ENCODE data around the gene STIP1.

Gene STIP1

DNA sequence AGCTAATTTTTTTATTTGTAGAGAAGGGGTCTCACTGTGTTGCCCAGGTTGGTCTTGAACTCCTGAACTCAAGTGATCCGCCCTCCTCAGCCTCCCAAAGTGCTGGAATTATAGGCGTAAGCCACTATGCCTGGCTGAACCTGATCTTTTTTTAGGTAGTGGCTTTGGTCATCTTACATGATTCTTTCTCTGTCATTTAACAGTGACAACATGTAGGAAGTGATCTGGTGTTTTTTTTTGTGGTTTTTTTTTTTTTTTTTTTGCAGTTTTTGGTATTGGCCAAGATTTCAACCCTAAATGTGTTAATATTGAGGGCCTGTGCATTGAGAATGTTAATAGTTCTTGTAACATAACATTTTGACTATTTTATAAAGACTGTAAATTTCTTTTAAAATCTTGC is 12.5 kb downstream of the STIP1 start:
- DNase-seq (ENCODE audit: low spot score) = no peak

DNA sequence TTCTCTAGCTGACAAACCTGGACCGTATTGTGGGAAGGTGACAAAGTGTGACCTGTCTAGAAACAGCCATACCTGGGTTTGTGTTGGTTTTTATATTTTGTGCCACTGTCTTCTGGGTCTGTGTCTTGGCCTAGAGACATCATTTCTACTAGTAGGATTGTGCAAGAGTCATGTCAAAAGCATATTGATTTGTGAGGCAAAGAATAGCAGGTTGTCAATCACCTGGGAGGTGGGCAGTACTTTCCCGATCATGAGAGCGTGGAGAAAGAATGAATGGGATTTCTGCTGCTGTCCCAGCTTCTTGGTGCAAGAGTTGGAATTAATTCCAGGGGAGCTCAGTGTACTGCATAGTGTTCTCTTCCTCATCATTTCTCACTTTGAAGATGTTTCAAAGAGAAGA is 15.6 kb downstream of the STIP1 start:
- no peak for DNase-seq (ENCODE audit: low spot score)

DNA sequence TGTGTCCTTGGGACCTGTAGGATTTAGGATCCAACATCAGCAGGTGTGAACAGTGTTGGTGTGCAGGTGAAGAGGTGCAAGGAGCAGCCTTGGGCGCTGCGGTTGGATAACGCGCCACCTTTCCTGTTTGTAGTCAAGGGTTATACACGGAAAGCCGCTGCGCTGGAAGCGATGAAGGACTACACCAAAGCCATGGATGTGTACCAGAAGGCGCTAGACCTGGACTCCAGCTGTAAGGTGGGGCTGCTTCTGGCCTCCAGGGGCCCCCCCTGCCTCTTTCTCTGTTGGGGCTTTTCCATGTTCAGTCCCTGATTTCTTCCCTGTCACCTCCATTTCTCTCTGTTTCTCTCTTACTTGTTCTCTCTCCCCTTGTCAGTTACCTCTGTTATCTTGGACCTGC is 17.0 kb downstream of the STIP1 start:
- no peak for DNase-seq (ENCODE audit: low spot score)

DNA sequence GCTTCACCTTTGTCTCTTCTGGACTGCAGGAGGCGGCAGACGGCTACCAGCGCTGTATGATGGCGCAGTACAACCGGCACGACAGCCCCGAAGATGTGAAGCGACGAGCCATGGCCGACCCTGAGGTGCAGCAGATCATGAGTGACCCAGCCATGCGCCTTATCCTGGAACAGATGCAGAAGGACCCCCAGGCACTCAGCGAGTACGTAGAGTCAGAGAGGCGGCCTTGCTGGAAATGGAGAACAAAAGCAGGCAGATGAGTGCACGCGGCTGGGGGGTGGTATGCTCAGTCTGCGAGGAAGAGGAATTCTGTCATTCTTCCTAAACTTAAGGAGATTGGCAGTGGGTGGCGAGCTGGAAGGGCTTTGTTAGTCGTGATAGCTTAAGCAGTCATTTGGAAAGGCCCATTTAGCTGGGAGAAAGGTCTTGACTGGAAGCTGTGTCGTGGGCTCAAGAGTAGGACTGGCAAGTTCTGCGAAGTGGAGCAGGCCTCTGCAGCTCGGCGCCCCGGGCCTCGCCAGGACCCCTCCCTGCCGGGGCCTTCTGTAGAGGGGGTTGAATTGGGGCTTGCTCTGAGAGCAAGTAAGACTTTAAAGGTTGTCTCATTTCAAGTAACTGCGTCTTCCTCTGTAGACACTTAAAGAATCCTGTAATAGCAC is 17.6 kb downstream of the STIP1 start:
- DNase-seq (ENCODE audit: low spot score) = peak; percentile 26

DNA sequence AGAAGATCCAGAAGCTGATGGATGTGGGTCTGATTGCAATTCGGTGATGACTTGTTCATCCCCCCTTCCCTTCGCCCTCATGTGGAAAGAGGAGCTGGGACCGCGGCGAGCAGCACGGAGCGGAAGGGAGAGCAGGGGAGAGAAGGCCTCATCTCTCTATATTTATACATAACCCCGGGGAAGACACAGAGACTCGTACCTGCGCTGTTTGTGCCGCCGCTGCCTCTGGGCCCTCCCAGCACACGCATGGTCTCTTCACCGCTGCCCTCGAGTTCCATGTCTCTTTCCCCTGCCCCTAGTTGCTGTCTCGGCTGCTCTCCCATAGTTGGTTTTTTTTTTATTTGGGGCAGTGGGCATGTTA is 18.1 kb downstream of the STIP1 start:
- peak; percentile 12 for DNase-seq (ENCODE audit: low spot score)

DNA sequence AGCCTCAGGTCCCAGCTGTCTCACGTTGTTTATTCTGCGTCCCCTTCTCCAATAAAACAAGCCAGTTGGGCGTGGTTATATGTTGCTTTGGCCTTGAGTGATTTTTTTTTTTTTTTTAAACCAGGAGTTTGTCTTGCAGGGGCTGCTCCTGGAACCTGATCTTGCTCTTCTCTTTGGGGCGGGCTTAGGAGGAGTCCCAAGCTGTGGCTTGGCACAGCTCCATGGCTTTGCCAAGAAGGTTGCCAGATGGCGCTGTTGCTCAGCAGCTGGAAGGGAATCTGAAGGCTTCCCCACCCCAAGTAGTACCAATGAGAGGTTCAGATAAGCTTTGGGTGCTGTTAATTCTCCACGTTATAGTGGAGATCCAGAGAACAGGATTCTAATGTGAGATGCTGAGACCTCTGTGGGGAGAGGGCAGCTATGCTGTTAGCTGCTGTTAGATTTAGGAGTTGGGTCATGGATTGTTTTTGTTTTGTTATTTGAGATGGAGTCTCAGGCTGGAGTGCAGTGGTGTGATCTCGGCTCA is 18.6 kb downstream of the STIP1 start:
- DNase-seq (ENCODE audit: low spot score) = peak; percentile 92

DNA sequence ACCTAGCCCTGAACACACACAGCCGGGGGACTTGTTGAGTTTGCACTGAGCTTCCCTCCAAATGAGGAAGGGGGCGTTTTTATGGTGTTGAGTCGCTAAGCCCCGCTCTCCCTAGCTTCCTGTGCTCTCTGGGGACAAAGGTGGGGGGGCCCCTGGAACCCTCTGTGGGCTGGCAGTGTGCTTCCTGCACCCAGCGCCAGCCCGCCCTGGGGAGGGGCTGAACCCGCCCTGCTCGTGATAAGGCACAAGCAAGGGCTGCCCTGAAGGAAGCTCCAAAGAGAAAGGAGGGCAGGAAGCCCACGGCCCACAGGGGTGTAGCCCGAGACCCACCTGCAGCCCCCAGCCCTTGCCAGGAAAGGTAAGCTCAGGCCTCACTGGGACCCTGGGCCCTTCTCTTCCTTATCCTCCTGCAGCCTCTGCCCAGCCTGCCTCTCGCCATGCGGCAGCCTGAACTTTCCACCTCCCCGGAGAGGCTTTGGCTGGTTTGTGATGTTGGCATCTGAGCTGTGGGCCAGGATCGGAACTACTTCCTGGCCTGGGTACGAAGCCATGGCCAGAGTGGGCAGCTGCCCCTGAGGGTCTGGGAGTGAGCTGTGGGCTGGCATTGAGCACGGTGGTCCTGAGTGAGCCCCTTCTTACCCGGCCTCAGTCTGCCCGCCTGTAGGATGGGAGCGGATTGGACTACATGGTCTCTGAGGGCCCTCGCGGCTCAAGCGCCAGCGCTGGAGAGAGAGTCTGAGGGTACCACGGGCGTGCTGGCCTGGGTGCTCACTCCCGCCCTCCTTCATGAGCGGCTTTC is 20.7 kb downstream of the STIP1 start, which contains the start of gene FERMT3:
TSS of gene FERMT3 (plus strand) at position 265 of the 799 bp plus-strand sequence. CDS start 644 bp downstream, outside the sequence.
- peak; percentile 14 for DNase-seq (ENCODE audit: low spot score)

DNA sequence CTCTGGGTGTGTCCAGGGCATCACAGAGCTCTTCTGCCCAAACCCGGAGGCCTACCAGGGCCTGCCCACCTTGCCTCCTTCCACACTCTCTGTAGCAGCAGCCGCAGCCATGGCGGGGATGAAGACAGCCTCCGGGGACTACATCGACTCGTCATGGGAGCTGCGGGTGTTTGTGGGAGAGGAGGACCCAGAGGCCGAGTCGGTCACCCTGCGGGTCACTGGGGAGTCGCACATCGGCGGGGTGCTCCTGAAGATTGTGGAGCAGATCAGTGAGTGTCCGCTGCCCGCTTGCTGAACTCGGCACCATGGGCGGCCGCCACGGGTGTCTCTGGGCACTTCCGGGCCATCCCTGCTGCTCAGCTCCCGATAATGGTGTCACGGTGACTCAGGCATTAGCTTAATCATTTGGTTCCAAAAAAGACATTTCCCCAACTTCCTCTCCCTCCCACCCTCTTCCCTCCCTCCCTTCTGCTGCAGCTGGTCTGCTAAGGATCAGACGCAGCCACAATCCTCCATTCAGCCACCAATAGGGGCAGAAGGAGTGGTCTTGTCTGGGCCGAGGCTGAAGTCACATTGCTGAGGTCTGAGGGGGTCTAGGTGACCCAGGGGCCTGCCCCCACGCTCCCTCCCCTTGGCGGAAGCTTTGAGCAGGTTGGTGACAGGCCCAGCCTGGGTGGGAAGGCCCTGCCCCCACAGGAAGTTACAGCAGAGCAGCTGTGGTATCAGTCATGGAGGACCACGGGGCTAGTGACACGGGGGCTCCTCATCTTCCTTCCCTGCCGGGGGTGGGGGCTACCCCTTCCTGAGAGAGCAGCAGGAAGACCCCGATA is 21.5 kb downstream of the STIP1 start:
- DNase-seq (ENCODE audit: low spot score) = peak; percentile 35

DNA sequence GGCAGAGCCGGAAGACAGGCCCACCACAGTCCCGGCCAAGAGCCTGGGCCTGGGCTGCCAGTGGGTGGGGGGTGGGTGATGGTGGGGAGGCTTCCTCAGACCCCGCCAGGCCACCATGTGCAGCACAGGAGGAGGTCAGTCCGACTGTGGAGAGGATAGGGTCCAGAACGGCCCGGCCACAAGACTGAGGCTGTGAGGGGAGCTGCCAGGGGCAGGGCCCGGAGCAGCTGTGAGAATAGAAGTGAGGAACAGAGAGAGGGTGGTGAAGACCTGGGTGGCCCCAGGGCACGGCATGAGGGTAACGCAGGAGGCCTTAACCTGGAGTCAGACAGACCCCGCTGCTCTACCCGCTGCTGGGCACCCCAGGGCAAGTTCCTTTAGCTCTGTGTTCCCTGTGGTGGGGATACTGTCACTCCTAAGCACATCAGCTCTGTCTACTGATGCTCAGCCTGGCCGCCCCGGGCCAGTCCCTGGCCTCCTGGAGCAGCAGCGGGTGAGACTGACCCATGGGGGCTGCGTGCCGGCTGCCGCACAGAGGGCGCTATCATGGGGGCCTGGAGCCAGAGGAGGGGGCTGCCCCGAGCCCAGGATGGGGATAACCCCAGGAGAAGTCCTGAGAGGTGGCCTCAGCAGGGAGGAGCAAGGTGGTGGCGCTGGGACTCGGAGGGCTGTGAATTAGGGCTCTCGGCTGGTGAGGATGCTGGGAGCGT is 22.3 kb downstream of the STIP1 start:
- no peak for DNase-seq (ENCODE audit: low spot score)

DNA sequence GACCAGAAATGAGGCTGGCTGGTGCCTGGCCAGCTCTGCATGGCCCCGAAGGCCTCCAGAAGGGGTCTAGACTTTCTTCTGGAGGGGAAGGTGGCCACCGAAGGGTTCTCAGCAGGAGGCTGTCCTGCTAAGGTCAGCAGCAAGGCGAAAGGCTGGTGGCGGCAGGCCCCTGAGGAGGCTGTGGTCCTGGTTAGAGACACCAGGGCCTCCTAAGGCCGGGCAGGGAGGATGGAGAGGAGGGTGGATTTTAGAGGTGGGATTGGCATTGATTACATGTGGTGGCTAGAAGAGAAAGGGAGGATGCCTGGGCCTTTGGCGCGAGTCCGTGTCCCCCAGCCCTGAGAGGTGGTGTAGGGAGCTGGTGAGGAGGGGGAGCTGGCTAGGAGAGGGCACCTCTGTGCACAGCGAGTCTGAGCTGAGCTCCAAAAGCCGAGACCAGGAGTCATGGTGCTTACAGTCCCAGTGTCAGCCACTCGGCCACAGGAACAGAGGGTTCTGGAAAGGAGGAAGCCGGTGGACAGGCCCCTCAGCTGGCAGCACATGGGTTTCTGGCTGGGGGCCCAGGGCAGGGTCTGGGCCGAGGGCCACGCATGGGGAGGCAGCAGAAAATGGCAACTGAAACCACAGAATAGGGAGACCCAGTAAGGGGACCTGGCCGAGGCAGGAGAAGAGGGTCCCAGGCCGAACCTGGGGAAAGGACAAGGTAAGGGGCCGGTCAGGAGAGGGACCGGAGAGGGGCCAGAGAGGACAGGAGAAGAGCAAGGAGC is 23.0 kb downstream of the STIP1 start:
- no peak for DNase-seq (ENCODE audit: low spot score)

DNA sequence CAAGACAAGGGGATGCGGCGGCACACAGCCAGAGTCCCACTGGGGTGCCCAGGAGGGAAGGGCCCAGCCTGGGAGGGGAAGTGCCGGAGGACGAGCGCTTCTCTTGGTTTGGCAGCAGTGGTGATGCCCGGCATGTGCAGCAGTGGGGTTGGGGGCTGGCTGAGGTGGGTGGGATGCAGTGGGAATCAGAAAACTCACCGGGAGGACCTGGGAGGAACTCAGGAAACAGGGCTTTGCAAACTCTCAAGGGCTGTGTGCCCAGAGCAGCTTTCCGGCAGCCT is 23.5 kb downstream of the STIP1 start:
- peak; percentile 17 for DNase-seq (ENCODE audit: low spot score)

DNA sequence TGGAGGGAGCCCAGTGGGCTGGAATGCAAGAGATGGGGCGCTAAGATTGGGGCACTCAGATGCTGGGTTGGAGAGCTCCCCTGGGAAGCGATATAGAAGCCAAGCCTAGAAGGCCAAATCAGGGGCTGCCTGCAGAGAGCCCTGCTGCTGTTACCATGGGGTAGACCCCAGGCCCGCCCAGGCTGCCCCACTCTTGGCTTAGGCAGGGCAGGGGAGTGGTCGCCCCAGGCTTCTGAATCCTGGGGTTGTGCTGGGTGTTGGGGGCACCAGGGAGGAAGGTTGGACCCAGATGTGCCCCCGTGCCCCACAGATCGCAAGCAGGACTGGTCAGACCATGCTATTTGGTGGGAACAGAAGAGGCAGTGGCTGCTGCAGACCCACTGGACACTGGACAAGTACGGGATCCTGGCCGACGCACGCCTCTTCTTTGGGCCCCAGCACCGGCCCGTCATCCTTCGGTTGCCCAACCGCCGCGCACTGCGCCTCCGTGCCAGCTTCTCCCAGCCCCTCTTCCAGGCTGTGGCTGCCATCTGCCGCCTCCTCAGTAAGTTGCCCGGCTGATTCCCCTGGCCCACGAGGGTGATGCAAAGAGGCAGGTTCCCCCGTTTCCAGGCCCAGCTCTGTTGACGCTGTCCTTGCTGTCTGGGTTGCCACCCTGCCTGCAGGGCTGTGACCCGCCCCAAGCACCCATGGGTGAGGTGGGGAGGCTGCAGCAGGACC is 24.5 kb downstream of the STIP1 start:
- DNase-seq (ENCODE audit: low spot score) = no peak

DNA sequence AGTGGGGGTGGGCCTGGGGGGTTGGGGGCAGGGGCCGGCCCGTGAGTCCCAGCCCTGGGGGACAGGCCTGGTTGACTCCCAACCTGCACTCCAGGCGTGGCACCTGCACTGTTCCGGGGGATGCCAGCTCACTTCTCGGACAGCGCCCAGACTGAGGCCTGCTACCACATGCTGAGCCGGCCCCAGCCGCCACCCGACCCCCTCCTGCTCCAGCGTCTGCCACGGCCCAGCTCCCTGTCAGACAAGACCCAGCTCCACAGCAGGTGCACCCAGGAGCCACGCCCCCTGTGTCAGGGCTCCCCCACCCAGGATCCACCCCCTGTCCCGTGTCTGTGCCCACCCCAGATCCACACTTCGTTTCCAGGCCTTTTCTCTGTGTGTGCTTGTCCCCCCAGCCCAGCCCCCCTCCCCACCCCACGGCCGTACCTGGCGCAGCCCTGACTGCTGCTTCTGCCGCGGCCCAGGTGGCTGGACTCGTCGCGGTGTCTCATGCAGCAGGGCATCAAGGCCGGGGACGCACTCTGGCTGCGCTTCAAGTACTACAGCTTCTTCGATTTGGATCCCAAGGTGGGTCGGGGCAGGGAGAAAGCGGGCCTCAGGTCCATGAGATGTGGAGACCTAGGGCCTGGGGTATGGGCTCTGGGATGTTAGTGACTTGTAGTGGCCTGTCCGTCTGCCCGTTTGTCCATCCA is 25.4 kb downstream of the STIP1 start:
- DNase-seq (ENCODE audit: low spot score) = peak; percentile 14

DNA sequence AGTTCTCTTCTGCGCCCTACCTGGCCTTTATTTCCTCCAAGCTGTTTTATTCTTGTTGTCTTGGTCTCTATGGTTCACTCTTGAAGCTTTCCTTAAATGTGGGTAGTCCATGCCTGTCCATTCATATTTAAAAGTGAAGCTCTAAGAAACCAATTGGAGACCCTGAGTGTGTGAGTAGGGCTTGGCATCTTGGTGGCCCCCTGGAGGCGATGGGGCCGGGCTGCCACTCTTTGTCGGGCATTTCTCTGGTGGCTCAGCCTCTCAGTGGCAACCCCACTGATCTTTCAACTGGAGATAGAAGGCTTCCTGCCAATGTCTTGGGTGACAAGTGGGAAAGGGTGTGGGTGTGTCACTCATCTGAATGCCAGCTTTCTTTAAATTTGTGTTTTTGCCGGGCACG is 30.9 kb downstream of the STIP1 start:
- DNase-seq (ENCODE audit: low spot score) = peak; percentile 20

DNA sequence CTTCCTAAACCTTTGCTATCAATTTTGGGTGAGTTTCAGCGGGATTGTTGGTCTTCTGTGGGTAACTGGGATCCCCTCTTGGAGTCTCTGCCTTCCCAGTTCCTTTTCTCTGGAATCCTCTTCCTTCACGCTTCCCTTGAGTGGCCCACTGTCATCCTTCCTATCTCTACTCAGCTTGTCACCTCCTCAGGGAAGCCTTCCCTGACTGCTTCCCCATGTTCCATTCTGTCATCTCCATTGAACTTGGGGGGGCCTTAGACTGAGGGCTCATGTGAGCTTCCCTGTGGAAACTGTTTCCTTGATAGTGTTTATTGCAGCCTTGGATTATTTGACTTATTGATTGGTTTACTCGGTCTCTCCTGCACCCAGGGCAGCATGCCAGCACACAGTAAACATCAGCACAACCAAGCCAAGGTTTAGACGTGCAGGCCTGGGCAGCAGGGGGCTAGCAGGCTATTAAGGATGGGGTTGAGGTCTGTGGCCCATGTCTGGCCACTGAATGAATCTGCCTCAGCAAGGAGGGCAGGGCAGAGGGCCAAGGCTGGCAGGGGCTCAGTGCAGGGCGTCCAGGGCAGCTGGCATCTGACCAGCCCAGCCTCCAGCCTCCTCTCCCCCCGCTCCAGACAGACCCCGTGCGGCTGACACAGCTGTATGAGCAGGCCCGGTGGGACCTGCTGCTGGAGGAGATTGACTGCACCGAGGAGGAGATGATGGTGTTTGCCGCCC is 32.8 kb downstream of the STIP1 start:
- no peak for DNase-seq (ENCODE audit: low spot score)

DNA sequence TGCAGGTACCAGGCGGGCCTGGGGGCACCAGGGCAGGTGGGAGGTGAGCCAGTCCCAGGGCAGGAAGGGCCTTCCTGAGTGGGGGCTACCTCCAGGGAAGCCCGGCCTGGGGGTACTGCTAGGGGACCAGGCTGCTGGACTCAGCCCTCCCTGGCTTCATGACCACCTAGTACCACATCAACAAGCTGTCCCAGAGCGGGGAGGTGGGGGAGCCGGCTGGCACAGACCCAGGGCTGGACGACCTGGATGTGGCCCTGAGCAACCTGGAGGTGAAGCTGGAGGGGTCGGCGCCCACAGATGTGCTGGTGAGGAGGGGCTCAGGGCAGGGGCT is 33.3 kb downstream of the STIP1 start:
- DNase-seq (ENCODE audit: low spot score) = no peak

DNA sequence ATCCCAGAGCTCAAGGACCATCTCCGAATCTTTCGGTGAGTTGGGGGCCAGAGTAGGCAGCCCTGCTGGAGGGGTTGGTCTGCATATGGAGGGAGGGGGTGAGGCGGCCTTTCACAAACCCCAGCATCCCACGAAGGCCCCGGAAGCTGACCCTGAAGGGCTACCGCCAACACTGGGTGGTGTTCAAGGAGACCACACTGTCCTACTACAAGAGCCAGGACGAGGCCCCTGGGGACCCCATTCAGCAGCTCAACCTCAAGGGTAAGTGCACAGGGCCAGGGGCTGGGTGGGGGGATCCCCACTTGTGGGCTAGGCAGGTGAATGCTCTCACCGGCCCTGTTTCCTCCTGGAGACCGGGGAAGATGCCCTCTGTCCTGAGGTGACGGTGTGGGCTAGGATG is 33.8 kb downstream of the STIP1 start:
- no peak for DNase-seq (ENCODE audit: low spot score)

DNA sequence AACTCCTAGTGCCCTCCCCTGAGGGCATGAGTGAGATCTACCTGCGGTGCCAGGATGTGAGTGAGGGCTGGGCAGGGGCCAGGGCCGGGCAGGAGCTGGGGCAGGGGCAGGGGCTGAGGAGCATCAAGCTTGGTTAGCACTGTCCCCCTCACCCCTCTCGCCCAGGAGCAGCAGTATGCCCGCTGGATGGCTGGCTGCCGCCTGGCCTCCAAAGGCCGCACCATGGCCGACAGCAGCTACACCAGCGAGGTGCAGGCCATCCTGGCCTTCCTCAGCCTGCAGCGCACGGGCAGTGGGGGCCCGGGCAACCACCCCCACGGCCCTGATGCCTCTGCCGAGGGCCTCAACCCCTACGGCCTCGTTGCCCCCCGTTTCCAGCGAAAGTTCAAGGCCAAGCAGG is 34.3 kb downstream of the STIP1 start:
- no peak for DNase-seq (ENCODE audit: low spot score)

DNA sequence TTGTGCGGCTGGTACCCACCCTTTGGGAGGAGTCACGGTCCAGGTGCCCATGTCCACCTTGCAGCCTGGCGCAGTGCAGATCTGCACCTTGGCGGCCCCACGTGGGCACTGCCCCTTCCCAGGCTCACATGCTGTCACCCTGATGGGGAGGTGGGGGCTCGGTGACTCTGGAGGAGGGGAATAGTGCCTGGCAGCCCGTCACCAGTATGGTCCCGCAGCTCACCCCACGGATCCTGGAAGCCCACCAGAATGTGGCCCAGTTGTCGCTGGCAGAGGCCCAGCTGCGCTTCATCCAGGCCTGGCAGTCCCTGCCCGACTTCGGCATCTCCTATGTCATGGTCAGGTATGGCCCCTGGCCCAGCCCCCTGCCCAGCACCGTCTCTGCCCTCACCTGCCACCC is 34.8 kb downstream of the STIP1 start:
- DNase-seq (ENCODE audit: low spot score) = no peak

DNA sequence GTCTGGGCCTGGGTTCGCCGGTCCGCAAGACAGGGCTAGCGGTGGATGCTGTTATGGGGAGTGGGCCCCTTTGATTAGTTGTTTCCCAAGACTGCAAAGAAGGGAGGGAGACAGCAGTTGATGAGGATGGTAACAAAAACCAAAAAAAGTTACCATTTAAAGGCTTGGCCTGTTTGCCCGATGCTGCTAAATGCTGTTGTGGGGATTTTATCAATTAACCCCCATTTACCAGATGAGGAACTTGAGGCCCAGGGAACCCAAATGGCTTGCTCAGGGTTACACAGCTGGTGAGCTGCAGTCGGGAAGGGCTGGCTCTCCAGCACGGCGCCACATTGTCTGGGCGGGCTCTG is 36.7 kb downstream of the STIP1 start:
- no peak for DNase-seq (ENCODE audit: low spot score)
